Right atrium auricular region (tissue), 2 donors: ENCODE measurements around the gene POLR2M. TPM values are rescaled to one million over a fixed set of nuclear protein-coding genes. Genes with fewer than 3 reads are reported as not detected.

ENCODE experiments used
- DNase-seq: peaks from one replicate; pipeline ENCODE4 v3.0.0-alpha.2; 2019; ENCODE audit warnings: low spot score
- H3K27ac ChIP-seq, 2 donors: fragments of 200-600 bp; sonication (generic); 1 replicate in 1 of 2; 2 replicates in 1 of 2; pipeline ENCODE4 v1.5.1; 2016 to 2019
- H3K27me3 ChIP-seq, 2 donors: fragments of 200-600 bp; sonication (generic); one replicate each; pipeline versions ENCODE4 v1.5.1 to v1.6.0; 2017 to 2019
- H3K36me3 ChIP-seq: fragments of 200-600 bp; sonication (generic); one replicate; pipeline ENCODE4 v1.5.1; 2016
- H3K4me1 ChIP-seq, 2 donors: fragments of 200-600 bp; sonication (generic); one replicate each; pipeline versions ENCODE4 v1.5.1 to v1.6.0; 2017 to 2019
- H3K4me3 ChIP-seq, 2 donors: fragments of 200-600 bp; sonication (generic); 1 replicate in 1 of 2; 2 replicates in 1 of 2; pipeline ENCODE4 v1.5.1; 2017 to 2019; ENCODE audit warnings: mild to moderate bottlenecking in 1 of 2, moderate library complexity in 1 of 2
- H3K9me3 ChIP-seq, 2 donors: fragments of 200-600 bp; sonication (generic); one replicate each; pipeline ENCODE4 v1.5.1; 2019
- total RNA-seq, 2 donors: library from RNA; depleted of rRNA; stranded (reverse); fragments of >200 nt; gene quantifications; one replicate each; pipeline ENCODE4 v1.1.0, GENCODE V29; 2016
- TF ChIP-seq, protein P1 (sequence below), 2 donors: fragments of 200-600 bp; sonication (generic); IDR thresholded peaks; one replicate each; pipeline ENCODE4 v1.5.1; 2019; ENCODE audit warnings: antibody characterized with exemption in 2 of 2

Gene POLR2M
- total RNA-seq, 2 donors from 2014 or later: 68.0 to 97.5 TPM

- TF ChIP-seq, protein P1, sequence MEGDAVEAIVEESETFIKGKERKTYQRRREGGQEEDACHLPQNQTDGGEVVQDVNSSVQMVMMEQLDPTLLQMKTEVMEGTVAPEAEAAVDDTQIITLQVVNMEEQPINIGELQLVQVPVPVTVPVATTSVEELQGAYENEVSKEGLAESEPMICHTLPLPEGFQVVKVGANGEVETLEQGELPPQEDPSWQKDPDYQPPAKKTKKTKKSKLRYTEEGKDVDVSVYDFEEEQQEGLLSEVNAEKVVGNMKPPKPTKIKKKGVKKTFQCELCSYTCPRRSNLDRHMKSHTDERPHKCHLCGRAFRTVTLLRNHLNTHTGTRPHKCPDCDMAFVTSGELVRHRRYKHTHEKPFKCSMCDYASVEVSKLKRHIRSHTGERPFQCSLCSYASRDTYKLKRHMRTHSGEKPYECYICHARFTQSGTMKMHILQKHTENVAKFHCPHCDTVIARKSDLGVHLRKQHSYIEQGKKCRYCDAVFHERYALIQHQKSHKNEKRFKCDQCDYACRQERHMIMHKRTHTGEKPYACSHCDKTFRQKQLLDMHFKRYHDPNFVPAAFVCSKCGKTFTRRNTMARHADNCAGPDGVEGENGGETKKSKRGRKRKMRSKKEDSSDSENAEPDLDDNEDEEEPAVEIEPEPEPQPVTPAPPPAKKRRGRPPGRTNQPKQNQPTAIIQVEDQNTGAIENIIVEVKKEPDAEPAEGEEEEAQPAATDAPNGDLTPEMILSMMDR (IDR thresholded peaks at IDR 0.05): no peak
Measured at GRCh38 chr15:57675481-57676181, 30.9 kb upstream of the POLR2M start.

GRCh38 chr15:57676585-57676984 lies 29.9 kb upstream of the POLR2M start:
- Histone ChIP-seq H3K4me3 (no peak overlapping the region), H3K27ac (no peak overlapping the region), H3K36me3 (peaks cover 14% of the 10 kb centered on the region), H3K9me3 (no peaks in the 10 kb centered on the region), H3K27me3 (no peaks in the 10 kb centered on the region), H3K4me1 (peaks cover 0 to 31% of the 10 kb centered on the region in 2 donors)
- no peak for DNase-seq
- TF ChIP-seq, protein P1 (IDR thresholded peaks at IDR 0.05): no peak

More at GRCh38 chr15:57675481-57676181, 30.9 kb upstream of the POLR2M start:
- DNase-seq: no peak
- H3K4me3 ChIP-seq: no peak overlapping the region
- H3K9me3 ChIP-seq: no peaks in the 10 kb centered on the region
- H3K27me3 ChIP-seq: no peaks in the 10 kb centered on the region
- peaks cover 0 to 21% of the 10 kb centered on the region in 2 donors for H3K4me1 ChIP-seq
- peaks cover 14% of the 10 kb centered on the region for H3K36me3 ChIP-seq
- H3K27ac ChIP-seq: no peak overlapping the region

GRCh38 chr15:57677204-57677603 lies 29.3 kb upstream of the POLR2M start:
- Histone ChIP-seq H3K36me3 (peaks cover 14% of the 10 kb centered on the region), H3K27ac (no peak overlapping the region), H3K9me3 (no peaks in the 10 kb centered on the region), H3K4me1 (peaks cover 0 to 37% of the 10 kb centered on the region in 2 donors), H3K27me3 (no peaks in the 10 kb centered on the region), H3K4me3 (no peak overlapping the region)
- TF ChIP-seq, protein P1 (IDR thresholded peaks at IDR 0.05): no peak
- DNase-seq: no peak

DNA sequence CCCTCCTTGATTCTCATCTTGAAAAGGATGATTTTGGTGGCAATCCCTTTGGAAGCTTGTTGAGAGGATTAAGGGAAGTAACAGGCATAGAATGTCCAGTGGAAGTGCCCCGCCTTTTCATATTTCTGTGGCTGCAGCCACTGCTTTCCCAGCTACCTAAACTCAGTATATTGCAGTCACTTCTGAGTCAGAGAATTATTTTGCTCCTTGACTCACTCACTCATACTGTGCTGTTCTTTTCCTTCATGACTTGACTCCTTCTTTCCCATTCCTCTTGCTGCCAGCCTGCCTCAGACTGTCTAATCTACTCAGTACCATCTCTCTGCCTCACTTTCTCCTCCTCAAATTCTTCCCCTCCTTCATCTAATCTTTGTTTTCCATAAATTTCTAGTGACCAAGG lies 26.5 kb upstream of the POLR2M start:
- H3K9me3 ChIP-seq: no peaks in the 10 kb centered on the region
- peaks cover 0 to 51% of the 10 kb centered on the region in 2 donors for H3K4me1 ChIP-seq
- H3K36me3 ChIP-seq: peaks cover 25% of the 10 kb centered on the region
- DNase-seq: no peak
- H3K4me3 ChIP-seq: no peak overlapping the region
- H3K27me3 ChIP-seq: no peaks in the 10 kb centered on the region
- TF ChIP-seq, protein P1 (IDR thresholded peaks at IDR 0.05): no peak
- peak overlapping the region; percentile 78 to 81 for H3K27ac ChIP-seq

- Histone ChIP-seq H3K27me3 (no peaks in the 10 kb centered on the region), H3K4me1 (peaks cover 0 to 51% of the 10 kb centered on the region in 2 donors), H3K9me3 (no peaks in the 10 kb centered on the region), H3K4me3 (no peak overlapping the region), H3K36me3 (peaks cover 15% of the 10 kb centered on the region), H3K27ac (peak overlapping the region; percentile 78 to 81)
- TF ChIP-seq, protein P1 (IDR thresholded peaks at IDR 0.05): no peak
- no peak for DNase-seq
Measured at GRCh38 chr15:57681011-57681410, 25.5 kb upstream of the POLR2M start.
